GM19397 (cell line): Measurements from ENCODE around the gene HOXC9.
"Not testable (repeated sequence)": the region's sequence is repeated elsewhere in the genome, so short reads cannot be mapped to it uniquely, and the experiment has no call there.

Source experiments
- ATAC-seq: cut with Tn5 transposase; IDR thresholded peaks from one replicate; pipeline ENCODE4 v1.9.1; 2021; ENCODE audit warnings: mild to moderate bottlenecking, moderate library complexity; ENCODE audit not compliant: unreplicated experiment

Gene HOXC9

DNA sequence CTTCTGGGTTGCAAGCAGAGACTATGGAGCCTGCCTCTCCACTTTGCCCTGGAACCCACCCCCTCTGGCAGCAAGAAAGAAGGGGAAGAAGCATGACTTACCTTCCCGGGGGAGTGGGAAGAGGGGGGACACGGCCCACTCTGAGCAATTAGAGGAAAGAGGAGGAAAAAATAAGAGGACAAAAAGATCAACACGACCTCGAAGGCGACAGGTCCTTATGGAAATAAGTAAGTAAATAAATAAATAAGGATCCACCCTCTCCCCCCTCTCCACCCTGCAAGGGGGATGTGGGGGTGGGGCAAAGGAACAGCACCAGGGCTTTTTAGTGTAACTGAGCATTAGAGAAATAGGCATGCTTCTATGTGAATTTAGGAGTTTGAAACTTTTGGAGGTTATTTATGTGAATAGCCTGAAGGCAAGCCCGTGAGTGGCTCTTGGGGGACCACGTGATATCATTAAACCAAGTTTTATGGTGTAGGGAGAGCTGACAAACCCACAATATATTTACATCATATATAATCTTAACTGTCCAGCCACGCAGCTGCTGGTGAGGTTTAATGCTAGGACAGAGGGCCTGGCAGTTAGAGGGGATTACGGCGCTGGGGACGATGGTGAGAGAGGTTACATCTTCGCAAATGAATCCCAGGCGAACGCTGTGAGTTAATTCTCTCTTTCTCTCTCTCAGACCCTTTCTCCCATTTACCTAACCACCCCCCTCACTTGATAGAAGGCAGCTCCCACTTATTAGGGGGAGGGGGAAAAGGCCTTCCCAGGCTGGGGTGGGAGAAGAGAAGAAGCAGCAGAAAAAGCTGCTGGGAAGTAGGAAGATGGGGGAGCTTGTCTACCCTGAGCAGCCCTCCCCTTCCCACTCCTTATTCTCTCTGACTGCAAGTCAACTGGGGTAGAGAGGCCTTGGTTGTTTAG, 37.7 kb downstream of the HOXC9 start:
- ATAC-seq, result no peak

DNA sequence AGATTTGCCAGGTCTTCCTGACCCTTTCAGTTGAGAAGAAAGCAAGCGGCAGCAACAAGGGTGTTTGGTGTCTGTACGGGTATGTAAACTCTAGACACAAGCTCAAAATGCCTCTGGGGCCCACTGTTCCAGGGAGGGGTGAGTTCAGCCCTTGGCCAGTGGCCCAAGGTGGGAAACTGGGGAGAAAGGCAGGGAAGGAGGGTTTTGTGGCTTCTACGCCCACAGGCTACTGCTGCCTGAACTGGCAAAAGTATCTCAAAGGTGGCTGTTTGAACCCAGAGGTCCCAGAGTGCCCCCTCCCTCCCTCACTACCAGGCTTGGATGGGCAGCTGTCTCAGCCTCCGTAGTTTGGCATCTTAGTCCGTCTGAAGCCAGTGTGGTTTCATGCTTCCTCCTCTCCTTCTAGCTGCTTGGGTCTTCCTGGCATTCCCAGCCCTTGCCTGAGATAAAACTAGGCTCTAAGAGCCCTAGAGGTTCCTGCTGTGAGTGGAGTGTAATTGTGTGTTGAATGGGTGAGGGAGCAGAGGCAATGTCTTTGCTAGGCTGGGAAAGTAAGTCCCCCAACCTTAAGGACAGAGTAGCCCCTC, 38.4 kb downstream of the HOXC9 start:
- no peak for ATAC-seq

DNA sequence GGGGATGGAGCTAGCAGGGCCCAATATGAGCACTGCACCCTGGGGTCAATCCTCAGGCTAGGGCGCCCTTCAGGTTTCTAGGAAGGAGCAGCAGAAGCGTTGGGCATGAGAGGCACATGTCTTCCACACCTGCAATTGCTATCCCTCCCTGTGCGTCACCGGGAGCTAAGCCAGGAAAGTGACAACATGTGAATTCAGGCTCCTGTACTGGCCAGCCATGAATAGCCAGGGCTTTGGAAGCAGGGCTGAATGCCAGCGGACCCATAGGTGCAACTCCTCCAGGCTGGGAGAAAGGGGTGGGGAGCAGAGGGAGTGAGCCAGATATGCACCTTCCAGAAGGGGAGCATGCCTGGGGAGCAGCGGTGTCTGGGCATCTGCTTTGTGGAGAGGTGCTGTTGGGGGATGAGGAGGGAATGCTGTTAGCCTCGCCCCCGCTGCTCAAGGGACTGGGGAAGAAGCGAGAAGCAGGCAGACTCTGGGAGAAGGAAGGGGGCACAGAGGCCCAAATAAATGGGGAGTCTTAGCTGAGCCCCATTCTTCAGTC, 39.0 kb downstream of the HOXC9 start:
- ATAC-seq, result no peak

DNA sequence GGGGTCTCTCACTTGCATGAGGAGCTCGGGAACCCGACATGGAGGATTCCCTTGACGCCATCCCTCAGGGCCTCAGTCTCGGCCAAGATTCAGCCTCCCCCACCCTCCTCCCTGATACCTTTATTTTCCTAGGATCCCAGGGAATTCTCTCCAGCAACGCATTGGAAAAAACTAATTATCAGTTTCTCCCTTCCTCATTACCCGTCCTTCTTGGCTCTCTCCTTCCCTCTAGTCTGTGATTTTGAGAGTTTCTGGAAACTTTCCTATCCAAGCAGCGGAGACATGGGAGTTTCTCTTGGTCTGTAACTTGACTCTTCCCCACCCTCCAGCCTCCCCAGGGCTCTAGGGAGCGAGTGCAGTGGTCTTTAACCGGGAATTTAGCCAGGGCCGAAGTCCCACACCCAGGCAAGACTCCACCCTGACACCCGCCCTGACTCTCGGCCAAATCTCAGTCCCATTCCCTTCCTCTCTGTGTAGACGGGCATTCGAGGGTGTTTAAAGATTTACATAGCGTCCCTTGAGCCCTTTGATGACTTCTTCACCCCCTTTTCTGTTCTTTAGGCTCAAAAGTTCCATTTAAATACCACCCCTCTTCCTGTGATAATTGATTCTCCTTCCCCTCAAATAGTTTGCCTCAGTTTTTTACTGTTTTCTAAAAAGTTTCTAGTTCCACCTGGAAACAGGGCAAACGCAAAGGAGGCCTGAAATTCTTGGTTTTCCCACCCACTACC, 39.6 kb downstream of the HOXC9 start:
- no peak for ATAC-seq

DNA sequence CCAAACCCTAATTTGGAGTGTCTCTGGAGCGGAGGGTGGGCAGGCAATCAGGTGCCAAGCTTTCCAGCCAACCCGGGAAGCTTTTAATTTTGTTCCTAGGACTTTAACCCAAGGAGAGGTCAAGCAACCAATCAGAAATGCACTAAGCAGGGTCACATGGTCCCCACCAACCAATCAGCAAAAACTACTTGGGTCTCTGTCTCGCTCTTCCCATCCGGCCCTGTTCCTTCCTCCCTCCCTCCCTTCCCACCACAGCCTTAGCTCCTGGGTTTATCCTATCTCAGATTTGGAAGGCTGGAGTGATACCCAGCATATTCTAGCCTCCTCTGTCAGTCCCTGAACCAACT, 40.2 kb downstream of the HOXC9 start:
- ATAC-seq, result no peak

DNA sequence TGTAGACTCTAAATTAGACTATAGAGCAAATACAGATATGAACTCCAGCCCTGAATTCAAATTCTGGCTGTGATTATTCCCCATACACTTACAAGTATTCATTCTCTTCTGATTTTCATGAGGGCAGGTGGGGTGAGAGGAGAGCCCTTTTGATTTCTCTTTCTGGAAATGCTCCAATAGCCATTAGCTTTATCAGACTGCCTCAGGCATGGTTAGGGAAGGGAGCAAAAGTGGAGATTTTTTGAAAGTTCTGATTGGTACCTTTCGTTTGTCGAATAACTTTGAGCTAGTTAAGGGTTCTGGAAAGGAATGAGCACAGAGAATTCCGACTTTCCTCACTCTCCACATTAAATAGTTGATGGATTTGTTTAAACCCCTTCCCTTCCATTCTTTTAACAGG, 40.7 kb downstream of the HOXC9 start:
- ATAC-seq, result no peak

DNA sequence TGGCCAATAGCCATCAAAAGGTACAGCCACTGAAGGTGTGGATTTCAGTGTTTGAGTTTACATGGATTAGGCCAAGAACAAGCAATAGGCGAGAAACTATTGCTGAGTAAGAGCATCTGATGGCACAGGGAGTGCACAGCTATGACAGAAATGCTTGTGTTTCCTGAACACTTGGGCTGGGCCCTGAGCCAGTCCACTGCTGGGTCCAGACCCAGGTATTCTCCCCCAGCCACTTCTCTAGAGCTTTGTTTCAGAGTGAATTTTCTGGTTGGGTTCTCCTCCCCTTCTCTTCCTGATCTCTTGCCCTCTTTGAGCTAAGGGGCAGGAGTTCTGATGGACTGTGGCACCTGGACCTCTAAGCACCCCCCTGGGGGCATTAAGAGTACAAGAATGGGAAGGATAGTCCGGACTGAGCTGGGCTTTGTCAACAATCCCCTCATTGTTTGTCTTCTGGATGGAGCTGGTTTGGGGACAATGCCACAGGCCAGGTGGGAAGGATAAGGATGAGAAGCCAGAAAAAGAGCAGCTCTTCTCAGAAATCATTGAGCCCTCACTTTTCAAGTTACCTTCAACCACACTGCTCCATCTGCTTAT, 41.2 kb downstream of the HOXC9 start:
- ATAC-seq, result no peak

DNA sequence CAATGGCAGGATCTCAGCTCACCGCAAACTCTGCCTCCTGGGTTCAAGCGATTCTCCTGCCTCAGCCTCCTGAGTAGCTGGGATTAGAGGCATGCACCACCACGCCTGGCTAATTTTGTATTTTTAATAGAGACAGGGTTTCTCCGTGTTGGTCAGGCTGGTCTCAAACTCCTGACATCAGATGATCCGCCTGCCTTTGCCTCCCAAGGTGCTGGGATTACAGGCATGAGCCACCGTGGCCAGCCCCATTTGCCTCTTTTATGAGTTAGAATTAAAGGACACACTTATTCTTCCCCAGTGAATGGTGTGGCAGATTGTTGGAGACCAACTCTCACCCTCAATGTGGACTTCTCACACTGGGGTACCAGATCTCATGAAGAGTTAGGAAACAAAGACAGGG, 42.1 kb downstream of the HOXC9 start:
- ATAC-seq, result not testable (repeated sequence)

DNA sequence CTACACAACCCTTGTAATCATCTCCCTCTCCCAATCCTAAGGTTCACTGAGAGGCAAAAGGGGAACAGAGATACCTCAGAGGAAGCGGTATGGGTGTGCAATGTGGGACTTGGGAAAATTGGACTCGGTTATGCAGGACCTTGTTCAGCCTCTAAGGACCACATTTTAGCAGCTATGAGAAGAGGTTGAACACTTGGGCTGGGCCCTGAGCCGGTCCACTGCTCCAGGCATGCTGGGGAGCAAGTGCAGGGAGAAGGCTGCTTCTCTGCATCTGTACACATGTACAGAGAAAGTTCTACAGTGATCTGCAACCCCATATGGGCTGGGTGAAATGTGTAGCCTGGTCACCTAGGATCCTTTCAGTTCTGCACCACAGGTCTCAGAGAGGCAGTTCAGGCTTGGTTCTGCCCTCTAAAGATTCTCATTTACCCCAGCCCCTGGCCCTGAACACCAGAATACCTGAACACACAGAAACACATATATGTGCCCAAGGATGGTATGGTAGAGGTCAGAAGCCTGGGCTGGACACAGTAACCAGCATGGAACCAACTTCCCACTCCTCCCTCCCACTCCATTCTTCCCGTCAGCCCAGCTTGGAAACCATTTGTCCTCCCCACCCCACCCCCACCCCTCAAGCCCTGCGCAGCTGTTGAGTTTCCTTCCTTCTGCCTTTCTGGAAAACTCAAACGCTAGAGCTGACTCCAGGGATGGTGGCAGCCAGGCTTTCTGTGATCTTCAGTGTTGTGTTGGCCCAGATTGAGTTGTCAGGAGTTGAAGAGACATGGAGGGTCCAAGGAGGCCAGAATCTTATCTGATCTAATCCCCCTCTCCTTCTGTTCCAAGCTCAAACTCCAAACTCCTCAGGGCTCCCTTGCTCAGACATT, 43.3 kb downstream of the HOXC9 start:
- ATAC-seq, result no peak

DNA sequence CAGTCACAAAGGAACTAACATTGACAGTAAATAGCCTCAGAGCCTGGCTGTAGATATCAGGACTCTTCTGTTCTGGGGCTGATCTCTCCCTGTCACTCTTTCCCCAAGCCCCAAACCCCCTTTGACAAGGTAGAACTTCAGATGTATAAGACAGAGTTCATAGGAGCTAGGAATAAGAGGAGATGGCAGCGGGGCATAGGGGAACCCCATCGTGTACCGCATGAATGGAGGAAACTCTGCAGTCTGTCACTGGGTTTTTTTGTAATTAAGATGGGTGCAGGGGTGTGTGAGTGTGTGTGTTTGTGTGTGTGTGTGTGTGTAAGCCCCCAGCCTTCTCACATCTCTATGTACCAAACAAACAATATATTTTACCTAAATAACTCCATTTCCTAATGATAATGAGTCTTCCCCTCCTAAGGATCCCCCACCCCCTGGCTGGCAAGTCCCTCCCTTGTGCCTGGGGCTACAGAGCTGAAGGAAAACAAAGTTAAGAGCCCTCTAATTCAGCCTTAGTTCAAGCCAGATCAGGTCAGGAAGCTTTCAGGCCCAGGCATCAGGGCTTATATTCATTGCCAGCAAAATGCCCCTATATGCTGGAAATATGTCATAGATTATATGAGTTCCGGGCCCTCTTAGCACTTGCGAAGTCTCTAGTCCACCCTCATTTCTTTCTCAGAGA, 44.6 kb downstream of the HOXC9 start:
- ATAC-seq, result no peak

DNA sequence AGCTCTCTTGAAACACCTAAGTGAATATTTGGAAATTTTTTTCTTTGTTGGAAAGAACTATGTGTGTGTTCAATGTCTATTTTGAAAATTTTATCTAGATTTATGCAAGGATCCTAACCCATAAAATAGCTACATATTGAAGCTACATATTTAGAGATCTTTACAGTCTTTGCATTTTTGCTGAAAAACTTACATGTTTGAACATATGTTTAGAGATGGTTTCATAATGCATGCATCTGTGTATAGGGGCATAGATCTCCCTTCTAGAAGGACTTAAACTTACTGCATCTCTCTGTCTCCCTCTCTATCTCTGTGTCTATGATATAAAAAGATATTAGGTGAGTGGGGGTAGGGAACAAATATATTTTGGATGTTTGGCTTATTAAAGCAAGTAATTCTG, 45.4 kb downstream of the HOXC9 start:
- ATAC-seq, result no peak

DNA sequence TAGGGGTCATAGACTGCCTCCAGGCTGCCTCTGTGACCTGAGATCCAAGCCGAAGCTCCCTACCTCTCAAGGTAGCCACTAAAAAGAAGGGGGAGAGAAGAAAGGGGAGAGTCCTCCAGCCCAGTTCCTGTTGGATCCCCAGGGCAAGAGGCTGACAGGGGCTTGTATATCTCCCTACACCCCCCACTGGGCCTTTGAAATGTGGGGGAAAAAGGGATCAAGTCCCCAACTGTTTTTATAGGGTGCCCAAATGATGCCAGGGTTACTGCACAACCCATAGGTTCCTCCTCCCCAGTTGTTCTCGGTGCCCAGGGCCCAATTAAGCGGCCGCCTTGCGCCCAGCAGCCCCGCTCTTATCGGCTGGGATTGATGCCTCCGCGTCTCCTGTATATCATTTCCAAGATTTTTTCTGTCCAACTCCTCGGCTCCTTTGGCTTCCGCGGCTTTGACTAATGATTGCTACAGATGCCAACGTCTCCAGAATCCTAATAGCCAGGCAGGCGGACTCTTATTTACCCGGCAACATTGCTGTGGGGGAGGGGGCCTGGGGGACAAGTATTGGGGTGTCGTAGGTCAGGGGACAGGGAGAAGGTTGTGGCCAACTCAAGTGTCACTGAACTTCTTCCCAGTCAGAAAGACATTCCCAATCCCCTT, 46.0 kb downstream of the HOXC9 start:
- no peak for ATAC-seq

DNA sequence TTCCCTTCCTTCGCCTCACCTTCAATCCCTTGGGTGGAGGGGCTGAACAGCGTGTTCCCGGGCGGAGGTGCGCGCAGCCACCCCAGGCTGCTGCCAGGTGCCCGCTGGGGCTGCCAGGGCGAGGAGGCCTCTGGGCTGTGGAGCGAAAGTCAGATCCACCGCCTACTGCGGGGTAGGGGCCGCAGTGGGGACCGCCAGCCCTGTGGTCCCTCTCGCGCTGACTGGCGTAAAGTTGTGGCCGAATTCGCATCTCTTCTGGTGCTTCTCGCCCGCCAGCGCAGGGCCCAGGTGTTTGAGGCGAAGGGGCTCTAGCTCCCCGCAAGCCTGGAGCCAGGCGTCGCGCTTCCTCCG, 46.8 kb downstream of the HOXC9 start:
- ATAC-seq, result no peak

DNA sequence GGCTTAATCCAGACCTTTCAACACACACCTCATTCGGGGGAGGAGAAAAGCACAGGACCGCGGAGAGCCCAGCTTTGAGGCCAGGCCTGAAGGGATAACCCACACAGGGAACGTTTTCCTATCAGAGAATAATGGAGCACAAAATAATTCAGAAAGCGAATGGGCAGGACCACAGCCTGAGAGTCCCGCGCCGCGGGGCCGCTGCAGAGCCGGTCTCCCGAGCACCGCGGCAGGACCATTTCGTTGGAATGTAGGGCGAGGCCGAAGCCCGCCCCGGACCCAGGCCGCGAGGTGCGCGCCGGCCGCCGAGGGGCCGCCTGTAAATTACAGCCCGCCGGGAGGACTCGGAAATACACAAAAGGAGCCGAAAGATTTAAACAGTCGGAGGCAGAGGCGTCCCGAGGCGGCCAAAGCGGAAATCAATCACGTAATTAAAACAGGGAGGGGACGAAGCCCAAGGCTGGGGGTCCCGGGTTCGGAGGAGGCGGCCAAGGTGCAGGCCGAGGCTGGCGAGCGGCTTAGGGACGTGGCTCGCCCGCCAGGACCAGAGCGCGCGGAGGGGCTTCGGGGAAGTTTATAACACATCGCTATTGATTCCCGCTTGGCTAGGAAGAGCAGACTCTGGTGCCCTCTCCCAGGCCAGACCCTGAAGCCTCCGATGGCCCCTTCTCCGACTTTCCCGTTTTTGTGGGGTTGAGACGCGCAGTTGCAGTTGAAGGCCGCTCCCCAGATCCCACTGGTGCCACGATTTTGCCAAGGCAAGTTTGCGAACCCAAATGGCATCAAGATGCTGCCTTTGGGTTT, 47.4 kb downstream of the HOXC9 start:
- ATAC-seq, result no peak

DNA sequence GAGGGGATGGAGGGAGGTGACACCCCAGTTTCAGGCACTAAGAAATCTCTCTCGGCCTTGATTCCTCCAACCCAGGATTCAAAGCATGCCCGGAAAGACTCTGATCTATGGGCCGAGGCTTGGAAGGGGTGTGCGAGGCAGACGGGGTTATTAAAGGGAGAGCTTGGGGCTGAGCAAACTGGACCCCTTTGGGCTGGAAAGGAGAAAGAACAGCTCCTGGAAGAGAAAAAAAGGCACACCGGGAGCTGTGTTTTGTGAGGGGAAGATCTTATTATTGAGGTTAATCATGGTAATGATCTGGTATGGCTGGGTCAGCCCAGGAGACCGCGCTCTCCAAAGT, 48.0 kb downstream of the HOXC9 start:
- no peak for ATAC-seq

DNA sequence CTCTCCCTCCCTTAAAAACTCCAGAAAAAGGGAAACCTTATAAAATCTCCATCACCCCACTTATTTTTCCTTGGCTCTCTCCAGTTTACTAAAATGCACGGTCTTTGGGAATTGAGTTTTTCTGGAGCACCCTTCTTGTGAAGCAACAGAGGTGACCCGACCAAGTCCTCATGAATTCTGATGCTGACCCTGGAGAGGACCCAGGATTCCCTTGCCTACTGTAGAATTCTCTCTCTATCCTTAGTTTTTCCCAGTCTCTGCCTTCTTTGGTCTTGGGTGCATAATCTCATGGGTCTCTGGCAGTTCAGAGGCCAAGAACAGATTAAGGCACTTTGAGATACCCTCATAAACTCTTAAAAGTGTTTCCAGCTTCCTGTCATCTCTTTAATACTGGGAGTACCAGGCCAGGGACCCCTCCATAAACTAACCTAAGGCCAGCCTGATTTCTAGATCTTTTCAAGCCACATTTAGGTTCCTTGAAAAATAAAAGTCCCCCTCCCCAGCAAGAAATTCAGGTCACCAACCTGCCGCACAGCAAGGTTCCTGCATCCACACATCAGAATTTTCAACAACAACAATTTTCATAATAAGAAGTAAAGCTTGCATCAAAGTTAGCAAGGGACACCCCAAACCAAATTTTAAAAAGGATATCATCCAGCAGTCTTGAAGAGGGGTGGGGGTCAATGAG, 48.6 kb downstream of the HOXC9 start:
- no peak for ATAC-seq

DNA sequence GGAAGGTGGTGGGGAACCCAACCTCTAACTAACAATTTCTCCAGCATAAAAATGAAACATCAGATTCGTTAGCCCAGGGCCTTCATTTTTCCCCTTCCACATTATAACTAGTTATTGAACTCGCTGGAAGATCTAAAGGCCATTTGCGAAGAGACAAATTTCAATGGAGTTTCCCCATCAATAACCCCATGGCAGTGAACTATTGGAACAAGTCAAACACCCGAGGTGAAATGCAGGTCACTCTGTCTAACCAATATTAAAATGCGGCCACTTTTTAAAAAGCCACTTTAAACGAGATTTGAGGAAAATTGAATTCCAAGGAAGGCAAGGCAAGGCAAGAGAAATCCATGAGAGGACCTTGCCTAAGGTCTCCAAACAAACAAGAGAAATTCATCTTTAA, 49.1 kb downstream of the HOXC9 start:
- ATAC-seq, result no peak

DNA sequence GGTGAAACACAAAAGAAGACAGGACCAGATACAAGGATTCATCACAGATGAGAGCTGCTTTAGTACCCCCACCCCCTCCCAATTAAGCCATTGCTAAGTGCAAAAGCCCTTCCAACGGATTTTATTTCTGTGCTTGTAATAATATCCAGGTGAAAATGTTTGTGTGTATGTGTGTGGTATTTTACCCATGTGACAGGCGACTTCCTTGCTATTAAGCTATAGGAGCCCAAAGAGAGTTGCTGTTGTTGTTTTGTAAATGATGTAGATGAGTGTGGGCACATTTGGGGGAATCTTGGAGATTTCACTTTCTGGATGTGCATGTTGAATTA, 50.5 kb downstream of the HOXC9 start:
- no peak for ATAC-seq
